ENCODE results near the gene DNAJB6. TPM values are rescaled to one million over a fixed set of nuclear protein-coding genes. Genes with fewer than 3 reads are reported as not detected.
A peak's percentile ranks its signal among the peaks of the same experiment; 100 is the strongest.

DNAJB6 gene
- polyA plus RNA-seq, 3 donors, result 66.6 to 117 (median 116) TPM

GRCh38 chr7:157335991-157336382 is 817 bp upstream of the DNAJB6 start:
- Mint-ChIP-seq H3K27me3 (ENCODE audit: low read depth in 3 of 3) (no peaks in the 10 kb centered on the region), H3K9me3 (peaks cover 0 to 1% (median 0%) of the 10 kb centered on the region in 7 donors), H3K4me3 (peak overlapping the region; percentile 88 to 92), H3K4me1 (peaks cover 37% of the 10 kb centered on the region), H3K27ac (peak overlapping the region; percentile 91 to 97 (median 95)), H3K36me3 (peaks cover 4 to 10% of the 10 kb centered on the region in 2 donors)
- no peaks in the 10 kb centered on the region for H3K36me3 ChIP-seq (replicated peaks in 1 of 2; ENCODE audit: control insufficient read depth in 1 of 2, insufficient read depth in 2 of 2, low read length in 2 of 2)
- H3K4me3 ChIP-seq (replicated peaks in 1 of 3; ENCODE audit: low read depth in 2 of 3, low read length in 3 of 3), result peak overlapping the region; percentile 67 to 98 (median 95)
- peak overlapping the region; percentile 79 for H3K4me2 ChIP-seq (replicated peaks; ENCODE audit: extremely low read depth, low read length, poor library complexity, severe bottlenecking)
- H3K27me3 ChIP-seq (ENCODE audit: control insufficient read depth in 2 of 2, insufficient read depth in 2 of 2, low read length in 2 of 2), result no peaks in the 10 kb centered on the region
- TF ChIP-seq, protein P1, sequence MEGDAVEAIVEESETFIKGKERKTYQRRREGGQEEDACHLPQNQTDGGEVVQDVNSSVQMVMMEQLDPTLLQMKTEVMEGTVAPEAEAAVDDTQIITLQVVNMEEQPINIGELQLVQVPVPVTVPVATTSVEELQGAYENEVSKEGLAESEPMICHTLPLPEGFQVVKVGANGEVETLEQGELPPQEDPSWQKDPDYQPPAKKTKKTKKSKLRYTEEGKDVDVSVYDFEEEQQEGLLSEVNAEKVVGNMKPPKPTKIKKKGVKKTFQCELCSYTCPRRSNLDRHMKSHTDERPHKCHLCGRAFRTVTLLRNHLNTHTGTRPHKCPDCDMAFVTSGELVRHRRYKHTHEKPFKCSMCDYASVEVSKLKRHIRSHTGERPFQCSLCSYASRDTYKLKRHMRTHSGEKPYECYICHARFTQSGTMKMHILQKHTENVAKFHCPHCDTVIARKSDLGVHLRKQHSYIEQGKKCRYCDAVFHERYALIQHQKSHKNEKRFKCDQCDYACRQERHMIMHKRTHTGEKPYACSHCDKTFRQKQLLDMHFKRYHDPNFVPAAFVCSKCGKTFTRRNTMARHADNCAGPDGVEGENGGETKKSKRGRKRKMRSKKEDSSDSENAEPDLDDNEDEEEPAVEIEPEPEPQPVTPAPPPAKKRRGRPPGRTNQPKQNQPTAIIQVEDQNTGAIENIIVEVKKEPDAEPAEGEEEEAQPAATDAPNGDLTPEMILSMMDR (IDR thresholded peaks at IDR 0.05), result no peak
- peak overlapping the region; percentile 86 for H3K9ac ChIP-seq (ENCODE audit: insufficient read depth, low read length, poor library complexity, severe bottlenecking)
- peaks cover 37% of the 10 kb centered on the region for H4K20me1 ChIP-seq (ENCODE audit: insufficient read depth, low read length)
- intact Hi-C loops (cut with micrococcal nuclease), result loop anchor here (1.0 to 10.0 kb wide), 2 partner anchors 34 to 61 kb away; no protein-coding TSS in a partner anchor
- peak overlapping the region; percentile 86 for H2AFZ ChIP-seq (ENCODE audit: insufficient read depth, low read depth, low read length, poor library complexity, severe bottlenecking)
- peak overlapping the region; percentile 92 to 94 for H3K27ac ChIP-seq (ENCODE audit: low read depth in 1 of 2, low read length in 2 of 2)
- H3K79me2 ChIP-seq (ENCODE audit: insufficient read depth, low read length), result peaks cover 42% of the 10 kb centered on the region
- no peak for DNase-seq
- peaks cover 24 to 37% of the 10 kb centered on the region in 2 donors for H3K4me1 ChIP-seq (ENCODE audit: control insufficient read depth in 1 of 2, insufficient read depth in 2 of 2, low read length in 2 of 2)
- no peaks in the 10 kb centered on the region for H3K9me3 ChIP-seq (replicated peaks in 1 of 2; ENCODE audit: control insufficient read depth in 1 of 2, insufficient read depth in 1 of 2, low read length in 2 of 2)
- 51% methylated on average over 11 of the region's 11 CpGs for WGBS (ENCODE audit: insufficient coverage)

- intact Hi-C loops (cut with micrococcal nuclease), result loop anchor here (2.0 to 10.0 kb wide), 2 partner anchors 41 to 63 kb away; no protein-coding TSS in a partner anchor
- TF ChIP-seq, protein P1 (IDR thresholded peaks at IDR 0.05), result no peak
- peaks cover 4 to 13% of the 10 kb centered on the region in 2 donors for H3K36me3 Mint-ChIP-seq
- no peaks in the 10 kb centered on the region for H3K27me3 Mint-ChIP-seq (ENCODE audit: low read depth in 3 of 3)
- DNase-seq, result peak in 2 of 3 donors; percentile 23 to 34
- Histone ChIP-seq H3K9me3 (replicated peaks in 1 of 2; ENCODE audit: control insufficient read depth in 1 of 2, insufficient read depth in 1 of 2, low read length in 2 of 2) (no peaks in the 10 kb centered on the region), H3K27ac (ENCODE audit: low read depth in 1 of 2, low read length in 2 of 2) (peak overlapping the region; percentile 92 to 94), H3K79me2 (ENCODE audit: insufficient read depth, low read length) (peaks cover 58% of the 10 kb centered on the region), H3K4me2 (replicated peaks; ENCODE audit: extremely low read depth, low read length, poor library complexity, severe bottlenecking) (peak overlapping the region; percentile 84), H3K36me3 (replicated peaks in 1 of 2; ENCODE audit: control insufficient read depth in 1 of 2, insufficient read depth in 2 of 2, low read length in 2 of 2) (no peaks in the 10 kb centered on the region), H2AFZ (ENCODE audit: insufficient read depth, low read depth, low read length, poor library complexity, severe bottlenecking) (no peak overlapping the region), H3K4me1 (ENCODE audit: control insufficient read depth in 1 of 2, insufficient read depth in 2 of 2, low read length in 2 of 2) (peaks cover 24 to 37% of the 10 kb centered on the region in 2 donors), H3K27me3 (ENCODE audit: control insufficient read depth in 2 of 2, insufficient read depth in 2 of 2, low read length in 2 of 2) (no peaks in the 10 kb centered on the region), H3K9ac (ENCODE audit: insufficient read depth, low read length, poor library complexity, severe bottlenecking) (peak overlapping the region; percentile 86), H3K4me3 (replicated peaks in 1 of 3; ENCODE audit: low read depth in 2 of 3, low read length in 3 of 3) (peak overlapping the region; percentile 73 to 98 (median 95)), H4K20me1 (ENCODE audit: insufficient read depth, low read length) (peaks cover 53% of the 10 kb centered on the region)
- H3K4me3 Mint-ChIP-seq, result peak overlapping the region; percentile 89 to 96
- H3K27ac Mint-ChIP-seq, result peak overlapping the region; percentile 78 to 93 (median 88)
- WGBS (ENCODE audit: insufficient coverage), result under 1% methylated on average over 55 of the region's 59 CpGs
- peaks cover 47% of the 10 kb centered on the region for H3K4me1 Mint-ChIP-seq
- peaks cover 0 to 1% (median 0%) of the 10 kb centered on the region in 7 donors for H3K9me3 Mint-ChIP-seq
Measured at GRCh38 chr7:157337316-157338149, 729 bp downstream of the DNAJB6 start.
